HG03354 (cell line): ENCODE results near the gene NBEA.
"Not testable (repeated sequence)": the region's sequence is repeated elsewhere in the genome, so short reads cannot be mapped to it uniquely, and the experiment has no call there.

Experiments
- ATAC-seq: cut with Tn5 transposase; IDR thresholded peaks from one replicate; pipeline ENCODE4 v1.9.1; 2021; ENCODE audit warnings: mild to moderate bottlenecking; ENCODE audit not compliant: unreplicated experiment, poor library complexity, severe bottlenecking

NBEA gene

GRCh38 chr13:34943436-34944273 is 1.6 kb downstream of the NBEA start:
- ATAC-seq = no peak

GRCh38 chr13:34944274-34944634 is 2.2 kb downstream of the NBEA start:
- ATAC-seq = no peak

GRCh38 chr13:34944751-34945150 is 2.7 kb downstream of the NBEA start:
- ATAC-seq = no peak

- ATAC-seq = no peak
These were observed 9.5 kb downstream of the NBEA start for GRCh38 chr13:34951528-34951927.

GRCh38 chr13:34959489-34959888 is 17.4 kb downstream of the NBEA start:
- no peak for ATAC-seq

- no peak for ATAC-seq
These were observed 22.5 kb downstream of the NBEA start for GRCh38 chr13:34964558-34964957.

- ATAC-seq = no peak
These were observed 25.9 kb downstream of the NBEA start for GRCh38 chr13:34967851-34968562.

- not testable (repeated sequence) for ATAC-seq
These were observed 27.5 kb downstream of the NBEA start for GRCh38 chr13:34969539-34969938.

- no peak for ATAC-seq
These were observed 28.9 kb downstream of the NBEA start for GRCh38 chr13:34970961-34971360.

GRCh38 chr13:34971473-34971872 is 29.4 kb downstream of the NBEA start:
- no peak for ATAC-seq

GRCh38 chr13:34985199-34985598 is 43.1 kb downstream of the NBEA start:
- ATAC-seq = not testable (repeated sequence)

GRCh38 chr13:34988330-34988791 is 46.3 kb downstream of the NBEA start:
- no peak for ATAC-seq

GRCh38 chr13:34990399-34991214 is 48.5 kb downstream of the NBEA start:
- no peak for ATAC-seq

- no peak for ATAC-seq
These were observed 51.4 kb downstream of the NBEA start for GRCh38 chr13:34993470-34993869.

- ATAC-seq = not testable (repeated sequence)
These were observed 61.7 kb downstream of the NBEA start for GRCh38 chr13:35003734-35004133.

GRCh38 chr13:35005051-35005450 is 63.0 kb downstream of the NBEA start:
- ATAC-seq = no peak

GRCh38 chr13:35014606-35015213 is 72.6 kb downstream of the NBEA start:
- no peak for ATAC-seq

GRCh38 chr13:35016362-35017112 is 74.5 kb downstream of the NBEA start:
- ATAC-seq = no peak

GRCh38 chr13:35025314-35025713 is 83.2 kb downstream of the NBEA start:
- no peak for ATAC-seq
